GM20431 (cell line): Measurements from ENCODE around the gene SERPINA5.

Experiments used
- in situ Hi-C: fragments of 300-500 bp; cut with MseI, MboI; formaldehyde crosslinking; loops from one replicate; pipeline ENCODE4 v1.15.0; 2020; ENCODE audit warnings: low sequenced_read_pairs; ENCODE audit not compliant: unreplicated experiment

SERPINA5 gene, protein sequence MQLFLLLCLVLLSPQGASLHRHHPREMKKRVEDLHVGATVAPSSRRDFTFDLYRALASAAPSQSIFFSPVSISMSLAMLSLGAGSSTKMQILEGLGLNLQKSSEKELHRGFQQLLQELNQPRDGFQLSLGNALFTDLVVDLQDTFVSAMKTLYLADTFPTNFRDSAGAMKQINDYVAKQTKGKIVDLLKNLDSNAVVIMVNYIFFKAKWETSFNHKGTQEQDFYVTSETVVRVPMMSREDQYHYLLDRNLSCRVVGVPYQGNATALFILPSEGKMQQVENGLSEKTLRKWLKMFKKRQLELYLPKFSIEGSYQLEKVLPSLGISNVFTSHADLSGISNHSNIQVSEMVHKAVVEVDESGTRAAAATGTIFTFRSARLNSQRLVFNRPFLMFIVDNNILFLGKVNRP

DNA sequence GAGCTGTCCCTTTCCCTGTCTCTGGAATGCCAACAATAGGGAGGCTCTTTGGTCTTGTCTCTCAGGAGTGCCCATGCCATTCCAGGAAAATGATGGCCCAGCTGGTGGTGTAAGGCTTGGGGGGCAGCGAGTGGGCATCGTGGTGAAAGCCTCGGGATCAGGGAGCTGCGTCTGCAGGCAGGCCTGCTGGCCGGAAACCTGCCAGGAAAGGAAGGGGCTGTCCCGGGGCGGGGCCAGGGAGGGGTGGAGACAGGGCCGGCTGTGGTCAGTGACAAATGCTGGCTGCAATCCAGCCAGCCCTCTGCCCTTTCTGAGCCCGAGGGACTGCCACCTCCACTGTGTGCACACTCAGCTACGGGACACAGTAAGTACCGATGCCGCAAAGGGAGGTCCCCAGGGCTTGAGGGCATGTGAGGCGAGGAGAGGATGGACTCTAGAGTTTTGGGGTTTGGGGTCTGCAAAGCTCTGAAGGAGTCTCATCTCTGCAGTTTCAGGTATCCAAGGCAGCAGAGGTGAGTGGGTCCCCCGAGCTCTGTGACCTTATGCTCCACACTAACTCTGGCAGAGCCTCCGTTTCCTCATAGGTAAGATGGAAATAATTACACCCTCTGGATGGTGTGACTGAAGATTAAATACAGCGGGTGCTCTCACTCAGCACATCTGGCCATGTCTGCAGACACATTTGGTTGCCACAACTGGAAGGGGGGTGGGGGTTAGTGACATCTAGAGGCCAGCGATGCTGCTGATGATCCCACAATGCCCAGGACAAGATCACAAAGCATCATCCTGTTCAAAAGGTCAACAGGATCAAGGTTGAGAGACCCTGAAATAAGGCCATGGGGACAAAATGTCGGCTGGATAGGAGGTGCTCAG, at the start of gene SERPINA5:
SERPINA5 (plus strand) TSS at position 300 of the 873 bp plus-strand sequence. CDS start 5,937 bp downstream, outside the sequence.
- in situ Hi-C loops, result no loop called here

DNA sequence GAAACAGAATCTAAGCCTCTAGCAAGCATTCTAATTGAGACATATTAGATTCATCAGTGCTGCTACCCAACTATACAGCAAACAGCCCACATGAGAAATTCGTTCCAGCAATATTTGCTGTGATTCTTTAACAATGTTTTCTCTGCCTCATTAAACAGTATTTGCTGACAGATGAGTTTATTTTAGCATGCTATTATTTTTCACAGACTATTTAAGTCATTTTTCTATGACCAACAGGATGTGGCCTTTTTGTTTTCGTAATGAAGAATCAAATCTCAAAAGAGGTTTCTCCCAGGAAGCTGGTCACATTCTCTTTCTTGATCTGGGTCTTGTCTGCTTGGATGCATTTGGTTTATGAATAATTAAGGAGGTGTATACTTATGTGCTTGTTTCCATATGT, 48.8 kb upstream of the SERPINA5 start:
- in situ Hi-C loops, result no loop called here

DNA sequence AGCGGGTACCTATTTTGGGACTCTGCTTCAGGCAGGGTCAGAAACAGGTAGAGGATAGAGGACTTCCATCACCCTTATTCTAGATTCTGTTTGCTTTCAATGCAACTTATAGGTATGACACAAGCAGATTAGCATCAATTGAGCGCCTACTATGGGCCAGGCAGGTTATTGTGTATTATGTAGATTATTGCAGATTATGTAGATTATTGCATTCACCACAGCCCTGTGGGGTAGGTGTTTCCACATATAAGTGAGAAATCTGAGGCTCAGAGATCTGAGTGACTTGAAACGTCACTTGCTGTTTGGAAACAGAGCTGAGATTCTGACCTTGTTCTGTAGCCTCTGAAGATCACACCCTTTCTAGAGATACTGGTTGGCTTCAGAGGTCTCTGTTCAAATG, 45.7 kb upstream of the SERPINA5 start:
- in situ Hi-C loops, result no loop called here

DNA sequence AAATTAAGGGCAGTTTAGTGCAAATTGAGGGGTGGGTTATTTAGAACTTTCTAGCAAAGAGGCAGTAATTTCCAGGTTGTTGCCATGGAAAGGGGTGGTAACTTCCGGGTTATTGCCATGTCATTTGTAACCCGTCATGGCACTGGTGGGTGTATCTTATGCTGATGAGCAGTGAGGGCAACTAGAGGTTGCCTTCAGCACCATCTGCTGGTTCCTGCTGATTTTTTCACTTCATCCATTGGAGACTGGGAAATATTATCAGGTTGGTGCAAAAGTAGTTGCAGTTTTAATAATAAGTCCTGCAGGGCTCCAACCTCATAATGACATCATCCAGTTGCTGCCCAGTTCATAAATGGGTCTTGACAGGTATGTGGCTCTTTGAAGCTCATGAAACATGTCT, 44.4 kb upstream of the SERPINA5 start:
- in situ Hi-C loops, result no loop called here

DNA sequence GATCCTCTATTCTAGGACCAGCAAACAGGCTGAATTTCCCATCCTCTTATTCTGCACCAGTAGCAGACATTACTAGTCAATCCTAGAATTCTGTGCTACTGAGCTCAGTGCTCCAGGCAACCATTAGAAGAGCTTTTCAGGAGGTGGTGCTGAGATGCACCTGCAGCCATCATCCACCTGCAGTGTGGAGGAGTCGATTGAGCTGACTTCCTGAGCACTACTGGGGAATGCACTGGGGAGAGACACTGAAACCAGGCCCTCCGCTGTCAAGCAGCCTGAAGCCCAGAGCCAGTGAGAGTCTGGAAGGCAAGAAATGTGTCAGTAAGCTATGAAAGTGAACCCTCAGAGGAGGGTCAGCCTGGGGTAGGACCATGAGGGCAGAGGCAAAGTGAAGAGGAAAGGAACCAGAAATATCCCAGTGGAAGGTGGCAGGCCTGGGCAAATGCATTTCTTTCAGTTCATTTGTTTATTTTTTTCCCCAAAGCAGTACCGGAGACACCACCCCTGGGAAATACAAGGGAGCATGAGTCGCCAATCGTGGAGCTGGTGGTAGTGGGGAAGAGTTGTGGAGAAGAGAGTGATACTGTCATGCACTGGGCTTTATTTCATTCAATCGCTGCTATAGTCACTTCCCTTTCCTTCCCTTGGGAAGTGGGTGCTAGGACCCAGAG, 43.0 kb upstream of the SERPINA5 start:
- in situ Hi-C loops, result no loop called here

DNA sequence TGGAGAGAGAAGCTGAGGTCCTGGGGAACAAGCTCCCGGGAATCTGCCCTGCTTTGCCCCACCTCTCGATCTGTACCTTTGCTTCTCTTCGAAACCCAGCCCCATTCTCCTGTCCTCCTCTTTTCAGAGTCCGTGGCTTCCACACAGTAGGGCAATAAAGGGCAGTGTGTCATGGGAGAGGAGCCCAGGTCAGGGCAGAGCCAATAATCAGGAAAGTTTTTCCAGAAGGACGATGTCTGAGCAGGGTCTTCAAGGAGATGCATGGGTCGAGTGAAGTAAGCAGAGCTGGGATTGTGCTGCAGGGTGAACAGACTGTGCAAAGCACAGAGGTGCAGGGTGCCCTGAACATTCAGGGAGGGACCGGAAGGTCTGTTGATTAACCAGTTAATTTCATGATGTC, 42.0 kb upstream of the SERPINA5 start:
- in situ Hi-C loops, result no loop called here

DNA sequence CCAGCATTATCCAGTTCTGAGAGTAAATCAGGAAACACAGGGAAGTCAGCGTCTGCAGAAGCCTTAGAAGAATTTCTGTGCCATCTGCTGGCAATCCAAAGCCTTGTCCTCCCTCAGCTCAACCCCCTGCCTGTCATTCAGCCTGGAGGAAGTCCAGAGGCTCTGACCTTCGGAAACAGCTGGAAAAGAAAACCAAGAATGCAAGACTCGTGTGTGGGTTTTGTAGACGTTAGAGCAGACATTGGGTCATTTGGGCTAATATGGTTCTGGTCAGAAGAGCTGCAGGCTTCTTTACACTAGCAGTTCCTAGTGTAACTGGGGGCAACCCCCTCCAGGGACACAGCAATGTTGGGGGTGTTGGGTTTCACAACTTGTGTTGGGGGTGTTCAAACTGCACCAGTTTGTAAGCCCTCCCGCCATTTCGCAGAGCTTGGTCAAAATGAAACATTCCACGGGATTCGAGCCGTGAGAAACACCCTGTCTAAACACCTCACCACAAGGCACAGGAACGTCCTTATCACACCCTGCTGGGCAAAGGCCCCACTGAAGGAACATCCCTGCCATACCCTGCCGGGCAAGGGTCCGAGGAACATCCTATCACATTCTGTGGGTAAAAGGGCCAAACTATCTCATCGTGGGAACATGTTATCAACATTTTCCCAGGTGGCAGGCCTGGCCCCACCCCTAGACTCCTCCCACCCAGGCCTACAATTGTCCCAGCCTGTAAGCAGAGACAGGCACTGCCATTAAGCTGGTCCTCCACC, 41.0 kb upstream of the SERPINA5 start:
- in situ Hi-C loops, result no loop called here

DNA sequence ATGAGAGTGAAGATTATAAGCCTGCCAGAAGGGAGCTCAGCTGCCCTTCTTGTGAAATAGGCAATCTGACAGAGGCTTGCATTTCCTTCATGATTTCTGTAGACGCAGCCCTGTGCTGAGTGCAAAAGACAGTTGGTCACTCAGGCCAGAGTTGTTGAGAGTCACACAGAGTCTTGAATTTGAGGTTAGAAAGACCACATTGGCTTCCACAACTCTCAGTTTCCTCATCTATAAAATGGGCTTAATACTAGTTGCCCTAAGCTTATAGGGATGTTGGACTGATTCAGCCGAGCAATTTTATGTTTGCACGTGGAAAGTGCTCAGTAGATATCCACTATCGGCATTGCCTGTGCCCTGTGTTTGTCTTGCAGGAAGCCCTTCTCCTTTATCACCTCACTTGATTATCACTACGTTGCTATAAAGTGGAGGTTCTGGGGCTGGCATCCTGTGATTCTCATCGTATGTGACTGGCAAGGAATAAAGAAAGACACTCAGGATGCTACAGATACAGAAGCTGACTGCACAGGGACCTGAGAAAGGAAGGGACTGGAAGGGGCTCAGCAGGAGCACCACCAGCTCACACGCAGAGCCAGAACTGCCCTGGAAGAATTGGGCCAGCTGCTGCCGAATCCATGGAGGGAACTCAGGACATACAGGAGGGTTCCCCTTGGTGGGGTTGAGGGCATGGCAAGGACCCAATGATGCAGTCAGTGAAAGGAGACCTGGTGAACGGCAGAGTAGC, 39.8 kb upstream of the SERPINA5 start:
- in situ Hi-C loops, result no loop called here

DNA sequence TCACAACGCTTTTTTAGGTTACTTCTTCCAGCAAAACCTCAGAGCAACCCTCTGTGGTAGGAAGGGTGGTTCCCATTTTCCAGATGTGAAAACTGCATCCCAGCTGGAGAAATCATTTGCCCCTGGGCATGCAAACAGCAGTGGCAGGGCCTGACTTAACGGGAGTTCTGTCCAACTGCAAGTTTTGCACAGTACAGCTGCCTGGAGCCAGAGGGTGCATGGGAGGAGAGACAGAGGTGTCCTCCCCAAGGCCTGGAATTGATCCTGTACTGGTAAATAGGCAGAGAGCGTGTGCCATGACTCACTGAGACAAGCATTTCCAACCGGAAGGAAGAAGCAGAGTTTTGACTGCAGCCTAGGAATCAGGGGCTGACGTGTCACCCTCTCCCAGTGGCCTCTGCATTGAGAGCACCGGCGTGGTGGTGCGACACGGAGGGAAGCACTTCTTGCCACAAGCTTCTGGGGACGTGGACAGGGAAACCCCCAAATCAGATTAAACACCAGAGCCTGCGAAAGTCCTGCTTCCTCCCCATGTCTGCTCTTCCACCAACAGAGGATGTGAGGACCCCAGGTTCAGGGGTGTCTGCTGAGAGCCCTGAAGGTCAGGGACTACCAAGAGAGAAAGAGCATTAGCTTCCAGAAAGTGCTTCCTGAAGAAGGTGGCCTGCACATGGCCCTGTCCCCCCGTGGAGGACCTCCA, 39.0 kb upstream of the SERPINA5 start:
- in situ Hi-C loops, result no loop called here

DNA sequence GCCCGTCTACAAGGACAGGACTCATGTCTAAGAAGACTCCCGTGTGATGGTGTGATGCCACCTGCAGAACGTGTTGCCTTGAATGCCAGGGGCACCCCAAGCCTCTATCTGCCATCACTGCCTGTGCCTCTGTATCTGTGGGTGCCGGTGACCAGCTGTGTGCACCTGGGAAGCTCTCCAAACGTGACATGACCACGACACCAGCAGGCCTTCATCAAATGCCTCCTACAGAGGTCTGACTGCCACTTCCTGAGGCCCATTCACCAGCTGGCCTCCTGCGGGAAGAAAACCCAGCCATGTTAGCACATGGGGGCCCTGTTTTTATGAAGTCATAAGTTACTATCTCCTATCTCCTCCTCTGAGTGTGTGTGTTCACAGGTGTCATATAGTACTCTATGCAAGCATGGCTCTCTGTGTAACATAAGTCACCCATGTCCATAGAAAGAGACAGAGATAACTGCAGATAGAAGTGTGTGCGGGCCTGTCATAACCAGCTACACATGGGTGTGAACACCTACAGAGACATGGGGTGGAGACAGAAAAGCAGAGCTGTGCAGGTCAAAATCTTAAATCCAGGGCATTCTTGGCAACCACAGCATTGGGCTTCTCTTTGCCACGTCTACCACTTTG, 38.3 kb upstream of the SERPINA5 start:
- in situ Hi-C loops, result no loop called here

DNA sequence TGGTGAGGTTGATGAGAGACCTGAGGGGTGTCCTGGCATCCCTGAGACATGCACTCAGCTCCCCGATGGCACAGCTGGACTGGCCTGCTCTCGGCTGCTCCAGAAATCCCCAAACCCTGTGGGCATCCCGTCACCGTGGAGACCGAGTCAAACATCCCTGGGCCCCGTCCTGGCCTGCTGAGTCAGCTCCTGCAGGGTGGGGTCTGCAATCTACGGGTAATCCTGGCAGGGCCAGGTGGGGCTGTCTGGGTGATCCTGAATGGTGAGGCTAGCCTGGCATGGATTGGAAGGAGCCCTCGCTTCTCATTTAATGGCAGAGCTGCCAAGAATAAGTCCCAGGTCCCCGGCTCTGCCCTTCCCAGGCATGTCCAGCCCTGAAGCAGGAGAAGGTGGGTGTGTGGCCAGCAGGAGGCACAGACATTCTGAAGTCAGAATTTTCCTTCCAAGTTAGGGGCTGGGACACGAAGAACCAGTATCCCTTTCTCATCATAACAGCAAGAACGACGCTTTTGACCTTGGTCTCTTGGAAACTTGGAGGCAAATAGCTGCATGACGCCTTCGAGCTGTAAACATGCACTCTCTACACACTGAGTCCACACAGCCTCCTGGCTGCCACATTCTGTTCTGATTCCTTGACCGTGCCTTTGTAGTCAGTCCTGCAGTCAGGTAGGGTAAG, 37.6 kb upstream of the SERPINA5 start:
- in situ Hi-C loops, result no loop called here

DNA sequence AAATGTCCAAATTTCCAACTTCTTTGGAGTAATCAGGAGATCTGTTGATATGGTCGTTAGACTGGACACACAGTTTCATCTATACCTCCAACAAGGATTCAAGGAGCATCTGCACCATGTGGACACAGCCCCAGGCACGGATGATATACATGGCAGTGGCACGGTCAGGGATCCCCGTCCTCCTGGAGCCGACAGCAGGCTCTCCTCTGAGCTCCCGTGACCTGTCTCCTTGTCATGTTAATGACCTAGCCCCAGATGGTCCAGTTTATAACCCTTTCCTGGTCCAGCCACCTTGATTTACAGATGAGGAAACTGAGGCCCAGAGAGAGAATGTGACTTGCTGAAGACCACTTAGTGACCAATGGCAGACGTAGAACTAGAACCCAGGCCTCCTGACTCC, 36.5 kb upstream of the SERPINA5 start:
- in situ Hi-C loops, result no loop called here

DNA sequence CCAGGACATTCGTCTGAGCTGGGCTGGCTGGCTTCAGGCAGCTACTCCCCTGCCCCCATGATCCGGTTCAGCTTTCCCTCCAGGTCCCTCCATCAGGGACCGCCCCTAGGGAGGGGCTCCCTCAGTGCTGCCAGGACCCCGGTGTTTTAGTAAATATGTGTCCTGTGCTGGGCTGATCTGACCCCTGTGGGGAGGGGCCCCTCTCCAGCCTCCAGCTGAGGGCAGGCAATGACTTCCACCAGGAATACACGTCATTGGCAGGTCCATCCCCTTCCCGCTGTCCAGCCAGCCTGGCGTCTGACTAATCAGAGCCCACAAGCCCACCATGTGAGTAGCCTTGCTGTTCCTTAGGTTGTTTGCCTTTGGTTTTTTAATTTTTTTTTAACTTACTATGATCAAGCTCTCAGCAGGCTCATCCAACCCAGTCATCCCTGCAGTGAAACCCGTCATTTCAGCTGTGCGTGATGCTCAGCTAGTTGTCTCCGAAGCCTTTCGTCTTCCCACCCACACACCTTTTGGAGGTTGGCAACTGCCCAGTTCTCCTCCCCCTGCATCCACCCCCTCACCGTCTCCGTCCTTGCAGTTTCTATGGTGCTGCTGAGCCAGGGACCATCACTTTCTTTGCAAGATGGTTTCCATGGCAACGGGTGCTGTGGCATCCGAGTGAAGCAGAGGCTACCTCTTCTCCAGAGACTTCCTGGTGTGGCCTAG, 35.9 kb upstream of the SERPINA5 start:
- in situ Hi-C loops, result no loop called here

DNA sequence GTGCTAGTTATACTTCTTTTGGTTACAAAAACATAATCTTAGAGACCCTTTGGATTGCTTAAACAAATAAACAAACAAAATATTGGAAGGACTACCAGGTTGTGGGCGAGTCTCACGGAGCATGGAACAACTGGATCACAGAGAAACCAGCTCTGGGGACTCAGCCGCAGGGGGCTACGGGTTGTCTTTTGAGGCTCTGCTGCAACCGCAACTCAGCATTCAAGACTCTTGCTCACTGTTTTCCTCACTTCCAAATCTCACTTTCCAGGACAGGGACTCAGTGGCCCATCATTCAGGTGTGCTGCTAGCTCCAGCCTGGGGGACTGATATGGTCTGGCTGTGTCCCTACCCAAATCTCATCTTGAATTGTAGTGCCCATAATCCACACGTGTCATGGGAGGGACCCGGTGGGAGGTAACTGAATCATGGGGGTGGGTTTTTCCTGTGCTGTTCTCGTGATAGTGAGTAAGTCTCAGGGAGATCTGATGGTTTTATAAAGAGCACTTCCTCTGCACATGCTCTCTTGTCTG, 34.0 kb upstream of the SERPINA5 start:
- in situ Hi-C loops, result no loop called here

DNA sequence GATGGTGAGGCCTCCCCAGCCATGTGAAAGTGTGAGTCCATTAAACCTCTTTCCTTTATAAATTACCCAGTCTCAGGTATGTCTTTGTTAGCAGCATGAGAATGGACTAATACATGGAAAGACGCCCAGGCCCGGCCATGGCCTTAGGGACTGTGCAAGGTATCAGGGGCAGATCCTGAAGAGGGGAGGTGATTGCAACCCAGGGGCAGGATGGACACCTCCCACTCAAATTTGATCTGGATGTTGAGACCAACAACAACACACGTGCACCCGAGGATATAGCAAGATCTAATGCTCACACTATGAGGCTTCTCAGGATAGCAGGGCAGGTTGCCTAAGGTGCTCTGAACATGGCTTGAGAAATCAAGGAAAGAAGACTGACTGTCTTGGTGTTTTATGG, 33.5 kb upstream of the SERPINA5 start:
- in situ Hi-C loops, result no loop called here

DNA sequence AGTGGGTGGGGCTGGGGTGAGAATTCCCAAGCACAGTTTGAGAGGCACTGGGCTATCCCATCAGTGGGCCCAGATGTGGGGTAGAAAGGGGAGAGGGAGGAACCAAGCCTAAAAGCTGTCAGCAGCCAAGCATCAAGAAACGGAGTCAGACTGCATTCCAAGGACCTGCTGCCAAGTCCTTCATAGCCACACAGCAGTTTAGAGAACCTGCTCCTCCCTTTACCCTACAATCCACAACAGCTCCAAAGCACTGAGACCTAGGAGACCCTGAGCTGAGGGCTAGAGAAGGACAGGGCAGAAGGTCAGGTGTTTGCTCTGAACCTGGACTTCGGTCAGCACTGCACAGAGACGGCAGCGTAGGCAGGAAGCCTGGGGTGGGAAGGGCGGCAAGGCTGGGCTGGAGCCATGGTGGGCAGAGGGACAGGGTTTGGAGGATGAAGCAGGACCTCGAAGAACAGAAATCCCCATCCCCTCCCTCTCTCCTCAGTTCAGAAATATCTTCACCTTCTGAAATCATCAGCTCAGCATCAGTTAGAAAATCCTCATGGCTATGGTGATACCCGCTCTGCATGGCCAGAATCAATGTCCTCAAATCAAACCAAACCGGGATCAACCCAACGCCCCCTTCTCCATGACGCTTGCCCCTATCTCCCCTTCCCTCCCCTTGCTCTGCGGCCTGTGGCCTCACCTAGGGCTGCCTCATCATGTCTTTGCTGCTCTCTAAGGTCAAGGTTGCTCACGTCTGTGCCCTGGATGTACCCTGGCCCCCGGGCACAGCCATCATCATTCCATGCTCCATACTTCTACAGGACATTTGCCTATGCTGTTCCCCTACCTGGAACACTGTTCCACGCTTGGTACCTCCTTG, 32.9 kb upstream of the SERPINA5 start:
- in situ Hi-C loops, result no loop called here
